Stimulated activated CD4-positive, alpha-beta T cell treated with anti-CD3 and anti-CD28 coated beads, Interleukin-2, amount 100 ng/mL, for 24 hours (primary cell): Measurements from ENCODE around the gene NSG1.

Source experiments
- DNase-seq, 2 donors: peaks; one replicate each; pipeline ENCODE4 v3.0.0-alpha.2; 2020

The NSG1 gene

GRCh38 chr4:4374388-4375098, 12.4 kb upstream of the NSG1 start:
- DNase-seq, result no peak

GRCh38 chr4:4376074-4376473, 10.8 kb upstream of the NSG1 start:
- DNase-seq, result no peak

DNA sequence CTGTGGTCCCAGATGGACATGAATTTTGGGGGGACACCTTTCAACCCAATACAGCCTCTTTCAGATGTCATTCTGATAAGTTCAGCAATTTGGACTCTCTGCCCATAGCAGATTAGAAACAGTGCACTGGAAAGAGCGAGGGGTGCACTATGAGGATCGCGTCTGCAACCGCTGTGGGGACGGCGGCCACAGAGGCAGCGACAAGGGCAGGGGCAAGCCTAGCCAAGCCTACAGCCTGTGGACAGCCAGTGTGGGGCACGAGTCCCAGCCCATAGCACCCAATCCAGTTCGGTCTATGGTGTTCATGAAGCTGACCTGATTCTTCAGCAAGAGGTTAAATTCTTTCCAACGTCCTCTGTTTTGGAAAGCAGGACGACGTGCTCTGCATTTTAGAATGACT, 9.7 kb upstream of the NSG1 start:
- DNase-seq, result no peak

- no peak for DNase-seq
These were observed 9.0 kb upstream of the NSG1 start for GRCh38 chr4:4377732-4378460.

- no peak for DNase-seq
These were observed 7.3 kb upstream of the NSG1 start for GRCh38 chr4:4379540-4380087.

GRCh38 chr4:4383085-4383484, 3.8 kb upstream of the NSG1 start:
- no peak for DNase-seq

DNA sequence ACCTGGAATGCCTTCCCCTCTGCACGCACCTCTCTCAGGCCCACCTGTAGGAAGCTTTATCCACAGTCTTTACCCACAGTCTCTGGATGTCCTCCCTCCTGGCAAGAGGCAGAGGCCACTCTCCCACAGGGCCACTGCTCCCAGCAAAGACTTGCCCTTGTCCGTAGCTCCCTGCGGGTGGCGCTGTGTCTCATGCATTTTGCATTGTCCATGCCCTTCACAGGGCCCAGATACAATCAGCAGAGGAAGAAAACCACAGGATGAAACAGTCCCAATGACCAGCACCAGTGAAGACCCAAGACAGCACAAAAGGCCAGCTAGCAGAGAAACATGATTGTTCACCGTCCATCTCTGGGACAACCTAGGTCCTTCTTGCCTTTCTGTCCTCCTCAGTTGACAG, 2.1 kb upstream of the NSG1 start:
- DNase-seq, result peak in 1 of 2 donors; percentile 20

DNA sequence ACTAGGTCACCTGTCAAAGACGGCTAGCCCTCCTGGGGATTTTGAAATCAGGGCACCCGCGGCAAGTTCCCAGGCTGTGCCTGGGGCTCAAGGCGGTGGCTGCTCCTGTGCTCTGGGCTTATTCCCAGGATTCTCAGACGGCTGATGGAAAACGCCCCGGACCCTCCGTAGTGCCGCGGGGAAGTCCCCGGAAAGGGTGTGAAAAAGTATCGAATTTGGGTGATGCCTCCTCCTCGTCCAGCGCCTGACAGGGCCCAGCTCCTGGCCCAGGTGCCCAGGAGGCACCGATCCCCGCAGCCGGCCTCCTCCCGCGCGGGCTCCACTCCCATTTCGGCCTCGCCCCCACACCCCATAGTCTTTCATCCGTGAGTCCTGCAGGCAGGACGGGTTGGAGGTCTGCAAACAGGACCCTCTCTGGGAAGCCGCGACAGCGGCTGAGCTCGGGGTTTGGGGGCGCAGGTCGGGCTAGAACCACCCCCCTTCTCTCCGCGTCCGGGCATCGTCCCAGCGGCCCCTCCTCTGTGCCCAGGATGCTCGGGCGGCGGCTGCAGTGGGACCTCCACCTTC, 1.1 kb upstream of the NSG1 start:
- DNase-seq, result no peak

DNA sequence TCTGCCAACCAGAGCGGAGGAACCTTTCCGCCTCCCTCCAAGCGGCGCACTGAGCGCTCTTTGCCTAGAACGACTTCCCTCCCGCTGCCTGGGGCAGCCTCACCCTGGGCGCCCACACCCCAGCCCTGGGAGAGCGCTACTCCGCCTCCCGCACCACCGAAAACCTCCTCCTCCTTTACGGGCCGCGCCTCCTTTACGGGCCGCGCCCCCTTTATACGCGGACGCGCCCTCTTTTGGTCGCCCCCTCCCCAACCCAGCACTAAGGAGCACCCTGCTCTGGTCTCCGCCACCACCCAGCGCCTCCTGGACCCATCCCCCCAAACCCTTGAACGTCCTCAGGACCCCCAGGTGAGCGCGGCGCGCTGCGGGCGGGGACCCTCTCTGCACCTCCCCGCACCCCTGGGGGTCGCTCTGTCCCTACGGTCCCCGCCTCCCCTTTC, 586 bp upstream of the NSG1 start:
- DNase-seq, result peak; percentile 39 to 46

- DNase-seq, result peak in 1 of 2 donors; percentile 13
These were observed 819 bp downstream of the NSG1 start for GRCh38 chr4:4387531-4388310.

GRCh38 chr4:4388311-4388790, 1.4 kb downstream of the NSG1 start:
- no peak for DNase-seq

- DNase-seq, result no peak
These were observed 2.1 kb downstream of the NSG1 start for GRCh38 chr4:4388836-4389575.

- no peak for DNase-seq
These were observed 3.1 kb downstream of the NSG1 start for GRCh38 chr4:4390046-4390445.

DNA sequence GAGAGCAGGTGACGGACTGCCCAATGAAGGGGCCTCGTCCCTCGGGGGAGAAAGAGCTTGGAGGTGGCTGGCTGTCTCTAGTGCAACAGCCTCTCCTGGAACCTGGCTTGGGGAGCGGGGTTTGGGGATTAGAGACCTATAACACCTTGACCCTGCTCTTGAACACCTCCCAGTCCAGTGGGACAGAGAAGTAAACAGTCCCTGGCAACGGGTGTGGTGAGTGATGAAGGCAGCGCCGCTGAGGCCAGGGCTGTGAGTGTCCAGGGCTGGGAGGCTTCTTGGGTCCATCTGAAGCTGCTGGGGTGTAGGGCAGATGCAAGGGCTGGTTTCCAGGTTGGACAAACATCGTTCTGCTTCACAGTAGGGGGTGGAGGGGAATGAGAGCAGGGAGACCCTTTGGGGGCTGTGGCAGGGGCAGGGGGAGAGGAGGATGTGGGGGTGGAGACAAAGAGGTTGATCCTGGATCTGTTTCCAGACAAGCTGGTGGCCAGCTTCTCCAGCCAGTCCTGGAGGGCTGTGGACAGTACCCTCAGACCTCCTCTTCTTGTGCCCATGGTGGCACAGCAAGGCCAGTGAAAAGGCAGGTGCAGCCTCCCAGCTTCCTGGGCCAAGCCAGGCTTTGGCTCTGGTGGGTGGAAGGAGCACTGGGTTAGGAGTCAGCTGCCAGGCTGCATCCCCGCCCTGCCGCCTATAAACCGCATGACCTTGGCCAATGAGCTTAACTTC, 3.8 kb downstream of the NSG1 start:
- no peak for DNase-seq

DNA sequence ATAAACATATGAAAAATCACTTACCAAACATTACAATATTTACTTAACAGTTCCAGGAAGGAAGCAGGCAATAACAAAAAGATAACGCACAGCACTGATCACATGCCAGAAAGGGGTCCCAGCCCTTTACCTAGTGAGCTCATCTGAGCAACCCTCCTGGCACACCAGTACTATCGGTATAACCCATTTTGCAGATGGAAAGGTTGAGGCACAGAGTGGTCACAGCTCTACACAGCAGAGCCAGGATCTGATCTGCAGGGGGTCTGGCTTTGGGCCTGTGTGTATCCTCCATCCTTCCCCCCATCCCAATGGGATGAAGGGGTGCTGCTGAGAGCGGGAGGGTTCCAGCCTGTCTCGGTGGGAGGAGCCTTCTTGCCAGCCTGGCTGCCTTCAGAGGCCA, 5.0 kb downstream of the NSG1 start:
- DNase-seq, result no peak

DNA sequence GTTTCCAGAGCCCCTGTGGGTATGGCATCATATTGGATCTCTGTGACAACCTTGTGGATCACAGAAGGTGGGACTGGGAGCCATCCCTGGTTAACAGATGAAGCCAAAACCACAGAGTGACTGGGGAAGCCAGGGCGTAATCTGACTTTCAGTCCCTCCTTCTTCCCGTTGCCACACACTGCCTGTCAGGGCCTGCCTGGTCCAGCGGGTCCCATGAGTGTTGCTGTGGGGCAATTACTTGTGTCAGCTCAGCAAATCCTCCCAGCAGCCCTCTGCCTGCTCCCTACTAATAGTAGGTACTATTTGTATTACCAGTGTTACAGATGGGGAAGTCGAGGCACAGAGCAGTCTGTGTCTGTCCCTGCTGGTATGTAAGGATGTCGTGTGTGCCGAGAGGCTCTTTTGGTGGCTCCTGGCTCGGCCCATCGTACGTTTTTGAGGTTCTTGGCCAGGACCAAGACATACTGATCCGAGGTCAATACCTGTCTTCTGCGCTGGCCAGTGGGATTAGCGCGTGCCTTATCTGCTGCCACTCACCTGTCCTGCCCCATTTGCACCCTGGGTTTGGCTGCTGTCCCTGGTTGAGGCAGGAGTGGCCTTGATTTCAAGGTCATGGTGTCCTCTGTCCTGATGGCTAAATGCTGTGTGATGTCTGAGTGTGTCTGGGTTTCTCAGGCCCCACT, 5.7 kb downstream of the NSG1 start:
- no peak for DNase-seq

DNA sequence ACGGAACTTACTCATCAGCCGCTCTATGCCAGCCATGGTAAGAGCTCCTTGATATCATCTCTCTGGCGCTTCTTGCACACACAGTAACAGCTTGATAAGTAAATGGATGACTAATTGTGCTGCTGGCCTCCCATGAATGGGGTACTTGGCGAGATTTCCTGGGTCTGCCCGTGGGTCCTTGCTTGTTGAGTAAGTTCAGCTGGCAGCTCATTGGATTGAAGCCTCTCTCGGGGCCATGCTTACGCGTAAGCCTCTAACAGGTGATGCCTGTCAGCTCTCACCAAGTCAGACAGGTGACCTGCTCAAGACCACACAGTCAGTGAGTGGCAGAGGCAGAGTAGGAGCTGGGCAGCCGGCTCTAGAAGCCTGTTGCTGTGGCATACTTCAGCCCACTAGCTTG, 7.7 kb downstream of the NSG1 start:
- no peak for DNase-seq

DNA sequence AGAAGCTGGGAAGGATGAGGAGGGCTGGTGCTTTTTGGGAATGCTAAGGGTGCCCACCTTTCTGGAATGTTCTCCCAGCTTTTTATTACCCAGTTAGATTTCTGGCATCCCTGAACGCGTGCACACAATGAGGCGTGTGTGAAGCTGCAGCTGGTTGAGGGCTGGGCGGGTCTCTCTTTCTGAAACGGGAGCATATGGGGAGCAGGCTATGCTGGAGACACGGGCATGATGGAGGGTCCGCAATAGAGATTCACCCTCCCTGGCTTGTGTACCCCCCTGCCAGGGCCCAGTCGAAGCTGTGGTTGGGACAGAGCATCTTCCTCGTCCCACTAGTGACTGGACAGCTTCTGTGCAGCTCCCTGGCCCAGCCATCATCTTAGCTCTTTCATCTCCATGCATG, 8.5 kb downstream of the NSG1 start:
- no peak for DNase-seq

- no peak for DNase-seq
These were observed 9.1 kb downstream of the NSG1 start for GRCh38 chr4:4395849-4396627.
